Activated CD8-positive, alpha-beta memory T cell treated with anti-CD3 and anti-CD28 coated beads, Interleukin-2, amount 50 U/mL, for 1 hour (primary cell): ENCODE measurements around the gene FAM117B.
"Not testable (repeated sequence)": the region's sequence is repeated elsewhere in the genome, so short reads cannot be mapped to it uniquely, and the experiment has no call there.

Source experiments
- DNase-seq: peaks from one replicate; pipeline ENCODE4 v3.0.0-alpha.2; 2020; ENCODE audit errors: extremely low read depth

FAM117B gene

DNA sequence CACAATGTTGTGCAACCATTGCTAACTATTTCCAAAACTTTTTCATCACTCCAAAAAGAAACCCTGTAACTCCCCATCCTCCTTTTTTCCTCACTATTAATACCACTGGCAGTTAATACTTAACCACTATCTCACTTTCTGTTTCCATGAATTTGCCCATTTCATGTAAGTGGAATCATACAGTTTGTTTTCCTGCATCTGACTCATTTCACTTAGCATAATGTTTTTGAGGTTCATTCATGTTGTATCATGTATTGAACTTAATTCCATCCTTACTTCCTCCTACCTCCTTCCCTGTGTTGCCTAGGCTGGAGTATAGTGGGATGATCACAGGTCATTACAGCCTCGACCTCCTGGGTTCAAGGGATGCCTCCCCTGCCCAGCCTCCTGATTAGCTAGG lies 68.3 kb downstream of the FAM117B start:
- DNase-seq: no peak

DNA sequence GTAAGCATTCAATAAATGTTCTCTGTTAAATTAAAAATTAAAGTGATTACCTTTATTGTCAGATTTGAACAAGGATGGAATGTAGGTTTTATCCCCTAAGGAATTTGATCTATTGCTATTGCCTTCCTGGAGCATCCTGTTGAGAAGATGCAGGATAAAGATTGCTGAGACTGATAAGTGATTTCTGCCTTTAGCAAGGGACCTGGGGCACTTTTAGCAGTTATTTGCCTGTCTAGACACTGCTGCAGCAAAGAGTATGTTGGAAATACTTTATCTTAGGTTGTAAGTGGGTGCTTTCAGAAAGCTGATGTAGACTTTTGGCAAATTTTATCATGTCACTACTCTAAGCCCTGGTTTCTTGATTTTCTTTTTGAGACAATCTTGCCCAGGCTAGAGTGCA lies 69.5 kb downstream of the FAM117B start:
- DNase-seq: no peak

DNA sequence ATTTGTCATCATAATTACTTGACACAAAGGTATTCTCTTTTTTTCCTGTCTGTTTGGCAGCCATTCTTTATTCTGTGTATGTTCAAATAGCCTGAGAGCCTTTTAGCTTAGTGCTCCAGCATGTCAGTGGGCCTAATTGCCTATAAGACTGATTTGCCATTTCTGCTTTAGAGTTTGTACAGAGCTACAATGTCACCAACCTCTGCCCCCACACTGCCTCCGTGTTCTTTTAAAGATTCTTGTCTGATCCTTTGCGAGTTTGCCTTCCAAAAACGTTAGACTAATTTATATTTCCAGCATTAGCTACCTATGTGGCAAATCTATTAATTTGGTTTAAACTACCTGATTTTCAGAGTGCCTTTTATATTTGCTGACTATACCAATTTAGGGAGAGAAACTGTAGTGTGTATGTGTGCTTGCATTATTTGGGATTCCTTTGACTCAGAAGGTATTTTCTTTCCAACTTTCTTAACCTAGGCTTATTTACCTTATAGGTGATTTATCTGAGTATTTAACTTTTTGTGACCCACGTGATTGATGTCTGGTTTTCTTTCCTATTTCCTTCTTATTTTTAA lies 70.8 kb downstream of the FAM117B start:
- DNase-seq: no peak

GRCh38 chr2:202714971-202715935 lies 80.5 kb downstream of the FAM117B start:
- DNase-seq: not testable (repeated sequence)

GRCh38 chr2:202716114-202716718 lies 81.4 kb downstream of the FAM117B start:
- no peak for DNase-seq

DNA sequence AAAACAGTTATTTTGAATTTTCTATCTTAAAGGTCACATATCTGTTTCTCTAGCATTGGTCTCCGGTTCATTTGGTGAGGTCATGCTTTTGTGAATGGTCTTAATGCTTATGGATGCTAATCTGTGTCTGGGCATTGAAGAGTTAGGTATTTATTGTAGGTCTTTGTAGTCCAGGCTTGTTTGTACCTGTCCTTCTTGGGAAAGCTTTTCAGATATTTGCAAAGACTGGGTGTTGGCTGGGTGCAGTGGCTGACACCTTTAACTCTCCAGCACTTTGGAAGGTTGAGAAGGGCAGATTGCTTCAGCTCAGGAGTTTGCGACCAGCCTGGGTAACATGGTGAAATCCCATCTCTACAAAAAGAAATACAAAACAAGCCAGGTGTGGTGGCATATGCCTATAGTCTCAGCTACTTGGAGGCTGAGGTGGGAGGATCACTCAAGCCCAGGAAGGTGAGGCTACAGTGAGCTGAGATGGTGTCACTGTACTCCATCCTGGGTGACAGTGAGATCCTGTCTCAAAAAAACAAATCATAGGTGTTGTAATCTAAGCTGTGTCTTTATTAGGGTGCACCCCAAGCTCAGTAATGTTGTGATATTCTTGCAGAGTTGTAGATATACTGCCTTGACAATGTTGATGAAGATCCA lies 82.3 kb downstream of the FAM117B start:
- DNase-seq: no peak

DNA sequence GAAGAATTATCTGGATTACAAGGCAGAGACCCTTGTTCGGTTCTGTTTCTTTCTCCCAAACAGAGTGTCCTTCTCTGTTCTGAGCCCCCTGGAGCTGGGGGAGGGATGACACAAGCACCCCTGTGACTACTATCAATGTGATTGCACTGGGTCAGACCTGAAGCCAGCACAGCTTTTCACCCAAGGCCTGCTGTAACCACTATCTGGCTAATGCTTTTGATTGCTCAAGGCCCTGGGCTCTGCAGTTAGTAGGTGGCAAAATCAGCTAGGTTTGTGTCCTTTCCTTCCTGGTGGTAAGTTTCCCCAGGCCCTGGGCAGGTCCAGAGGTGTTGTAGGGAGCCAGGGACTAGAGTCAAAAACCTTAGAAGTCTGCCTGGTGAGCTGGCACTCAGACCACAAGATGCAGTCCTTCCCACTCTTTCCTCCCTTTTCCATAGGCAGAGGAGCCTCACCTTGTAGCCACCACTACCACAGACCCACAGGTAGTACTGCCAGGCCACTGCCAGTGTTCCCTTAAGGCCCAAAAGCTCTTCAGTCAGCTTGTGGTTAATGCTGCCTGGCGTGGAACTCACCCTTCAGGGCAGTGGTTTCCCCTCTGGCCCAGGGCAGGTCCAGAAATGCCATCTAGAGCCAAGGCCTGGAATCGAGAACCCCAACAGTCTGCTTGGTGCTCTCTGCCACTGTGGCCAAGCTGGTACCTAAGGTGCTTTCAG lies 83.0 kb downstream of the FAM117B start:
- no peak for DNase-seq

DNA sequence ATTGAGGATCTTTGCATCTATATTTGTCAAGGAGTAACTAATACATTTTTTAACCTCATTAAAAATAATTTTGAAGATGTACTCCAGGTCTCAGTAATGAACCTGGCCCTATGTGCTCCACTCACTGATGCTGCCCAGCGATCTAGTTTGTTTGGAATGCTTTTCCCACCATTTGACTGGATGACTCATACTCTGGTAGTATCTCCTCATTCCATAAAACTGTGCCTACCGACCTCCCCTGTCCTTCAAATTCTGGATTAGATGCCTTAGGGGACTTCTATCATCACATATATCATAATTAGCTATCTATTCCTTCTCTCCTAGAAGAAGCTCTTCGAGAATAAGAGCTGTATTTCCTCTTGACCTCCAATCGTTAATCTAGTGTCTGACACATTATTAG lies 83.8 kb downstream of the FAM117B start:
- DNase-seq: no peak

DNA sequence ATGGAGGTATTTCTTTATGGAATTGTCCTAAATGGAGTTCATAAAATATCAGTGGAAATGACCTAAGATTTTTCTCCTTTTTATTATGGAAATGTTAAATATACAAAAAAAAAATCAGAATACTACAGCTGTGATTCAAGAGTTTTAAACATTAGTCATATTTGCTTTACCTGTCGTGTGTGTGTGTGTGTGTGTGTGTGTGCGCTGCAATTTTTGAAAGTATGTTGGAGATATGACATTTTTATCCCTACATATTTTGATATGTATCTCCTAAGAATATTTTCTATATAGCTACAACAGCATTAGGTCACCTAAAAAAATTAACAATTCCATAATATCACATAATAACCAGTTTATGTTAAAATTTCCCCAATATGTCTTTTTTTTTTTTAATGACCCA lies 85.5 kb downstream of the FAM117B start:
- no peak for DNase-seq

GRCh38 chr2:202721621-202722020 lies 86.9 kb downstream of the FAM117B start:
- no peak for DNase-seq

DNA sequence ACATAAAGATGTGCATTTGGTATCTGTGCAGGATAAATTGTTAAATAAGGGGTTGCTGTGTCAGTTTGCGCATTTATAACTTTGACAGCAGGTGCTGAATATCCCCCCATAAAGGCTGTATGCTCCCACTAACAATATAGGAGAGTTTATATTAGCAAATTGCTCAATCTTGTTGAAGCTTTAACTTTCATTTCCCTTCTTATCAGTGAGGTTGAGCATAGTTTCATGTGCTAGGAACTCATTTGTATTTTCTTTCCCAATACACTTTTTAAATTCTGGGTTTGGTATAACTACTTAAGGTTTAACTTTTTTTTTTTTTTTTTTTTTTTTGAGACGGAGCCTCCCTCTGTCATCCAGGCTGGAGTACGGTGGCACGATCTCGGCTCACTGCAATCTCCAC lies 89.0 kb downstream of the FAM117B start:
- no peak for DNase-seq

DNA sequence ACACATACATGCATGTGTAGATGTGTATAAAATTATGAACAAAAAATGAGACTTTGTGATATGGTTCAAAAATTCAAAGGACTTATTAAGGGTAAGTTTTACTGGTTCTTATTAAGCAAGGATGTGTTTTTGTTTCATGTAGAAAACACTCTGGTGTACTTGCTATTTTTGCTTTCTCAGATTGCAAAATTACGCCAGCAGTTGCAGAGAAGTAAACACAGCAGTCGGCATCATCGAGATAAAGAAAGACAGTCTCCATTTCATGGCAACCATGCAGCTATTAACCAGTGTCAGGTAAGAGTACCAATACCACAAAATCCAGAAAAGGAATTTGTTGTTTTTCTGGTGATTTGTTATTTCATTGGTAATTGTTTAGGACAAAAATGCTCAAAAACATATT lies 91.3 kb downstream of the FAM117B start:
- DNase-seq: no peak

- DNase-seq: no peak
These were observed 102.1 kb downstream of the FAM117B start for GRCh38 chr2:202736826-202737225.

GRCh38 chr2:202743613-202744012 lies 108.8 kb downstream of the FAM117B start:
- no peak for DNase-seq

GRCh38 chr2:202749477-202749876 lies 114.7 kb downstream of the FAM117B start:
- no peak for DNase-seq

- DNase-seq: no peak
These were observed 116.1 kb downstream of the FAM117B start for GRCh38 chr2:202750763-202751427.

GRCh38 chr2:202752071-202752470 lies 117.3 kb downstream of the FAM117B start:
- DNase-seq: no peak

- no peak for DNase-seq
These were observed 120.2 kb downstream of the FAM117B start for GRCh38 chr2:202754936-202755335.

- DNase-seq: no peak
These were observed 121.8 kb downstream of the FAM117B start for GRCh38 chr2:202756598-202756997.

GRCh38 chr2:202757339-202757738 lies 122.6 kb downstream of the FAM117B start:
- DNase-seq: no peak

GRCh38 chr2:202758128-202758527 lies 123.4 kb downstream of the FAM117B start:
- no peak for DNase-seq
